Osteoblast (primary cell): ENCODE data around the gene BAIAP2. TPM values are rescaled to one million over a fixed set of nuclear protein-coding genes. Genes with fewer than 3 reads are reported as not detected.

Experiments used
- DNase-seq: peaks from one replicate; pipeline ENCODE4 v3.0.0; 2011; ENCODE audit warnings: low spot score, mixed read lengths; ENCODE audit not compliant: insufficient read length; ENCODE audit errors: missing footprints
- H2AFZ ChIP-seq: 2 replicates; pipeline ENCODE4 v1.6.0; 2011; ENCODE audit warnings: mild to moderate bottlenecking, low read length
- H3K27ac ChIP-seq: 2 replicates; pipeline ENCODE4 v1.5.1; 2011; ENCODE audit warnings: mild to moderate bottlenecking, low read depth, low read length, moderate library complexity
- H3K27me3 ChIP-seq: 2 replicates; pipeline ENCODE4 v1.6.0; 2012; ENCODE audit warnings: mild to moderate bottlenecking, control low read depth, inconsistent platforms, low read length, moderate library complexity; ENCODE audit not compliant: insufficient read depth
- H3K36me3 ChIP-seq: 2 replicates; pipeline ENCODE4 v1.5.1; 2011; ENCODE audit warnings: mild to moderate bottlenecking, low read length, control low read depth, moderate library complexity; ENCODE audit not compliant: insufficient read depth
- H3K4me1 ChIP-seq: 2 replicates; pipeline ENCODE4 v1.5.1; 2011; ENCODE audit warnings: mild to moderate bottlenecking, low read length, control low read depth, moderate library complexity; ENCODE audit not compliant: insufficient read depth
- H3K4me2 ChIP-seq: 2 replicates; pipeline ENCODE4 v1.6.0; 2011; ENCODE audit warnings: mild to moderate bottlenecking, low read length; ENCODE audit not compliant: insufficient read depth
- H3K4me3 ChIP-seq: fragments of 200-600 bp; sonication (generic); 3 replicates; pipeline ENCODE4 v1.5.1; 2012; ENCODE audit warnings: mild to moderate bottlenecking, low read length, inconsistent platforms; ENCODE audit not compliant: insufficient read depth
- H3K79me2 ChIP-seq: 2 replicates; pipeline ENCODE4 v1.6.0; 2012; ENCODE audit warnings: mild to moderate bottlenecking, low read length, control low read depth, inconsistent platforms; ENCODE audit not compliant: insufficient read depth
- H3K9me3 ChIP-seq: 2 replicates; pipeline ENCODE4 v1.5.1; 2011; ENCODE audit warnings: low read depth, low read length, control low read depth
- H4K20me1 ChIP-seq: 2 replicates; pipeline ENCODE4 v1.6.0; 2012; ENCODE audit warnings: mild to moderate bottlenecking, low read length, control low read depth; ENCODE audit not compliant: insufficient read depth
- CTCF ChIP-seq: IDR thresholded peaks from 2 replicates; pipeline ENCODE4 v1.5.1; 2011; ENCODE audit warnings: mild to moderate bottlenecking, low read depth, low read length, moderate library complexity; ENCODE audit errors: extremely low read depth
- total RNA-seq: library from RNA; depleted of rRNA; stranded (reverse); fragments of >200 nt; gene quantifications from 2 replicates; pipeline ENCODE4 v1.2.3, GENCODE V29; 2012

Gene BAIAP2
- total RNA-seq, 1 donor, result 15.6 TPM

GRCh38 chr17:81053041-81053970, 18.4 kb downstream of the BAIAP2 start:
- no peaks in the 10 kb centered on the region for H3K4me1 ChIP-seq
- no peaks in the 10 kb centered on the region for H3K27me3 ChIP-seq
- no peak for DNase-seq
- H3K9me3 ChIP-seq, result no peaks in the 10 kb centered on the region
- no peak for TF ChIP-seq CTCF
- H3K4me2 ChIP-seq, result no peak overlapping the region
- no peak overlapping the region for H3K27ac ChIP-seq
- H2AFZ ChIP-seq, result no peak overlapping the region
- H3K36me3 ChIP-seq, result no peaks in the 10 kb centered on the region
- H3K4me3 ChIP-seq, result no peak overlapping the region
- peaks cover 43% of the 10 kb centered on the region for H4K20me1 ChIP-seq
- H3K79me2 ChIP-seq, result peaks cover 37% of the 10 kb centered on the region

GRCh38 chr17:81054308-81054707, 19.4 kb downstream of the BAIAP2 start:
- no peaks in the 10 kb centered on the region for H3K4me1 ChIP-seq
- no peak overlapping the region for H3K27ac ChIP-seq
- H3K27me3 ChIP-seq, result no peaks in the 10 kb centered on the region
- no peak overlapping the region for H3K4me2 ChIP-seq
- no peak for DNase-seq
- H3K36me3 ChIP-seq, result no peaks in the 10 kb centered on the region
- no peak overlapping the region for H3K4me3 ChIP-seq
- H4K20me1 ChIP-seq, result peaks cover 35% of the 10 kb centered on the region
- no peak overlapping the region for H2AFZ ChIP-seq
- H3K79me2 ChIP-seq, result peaks cover 26% of the 10 kb centered on the region
- no peaks in the 10 kb centered on the region for H3K9me3 ChIP-seq
- no peak for TF ChIP-seq CTCF

- DNase-seq, result no peak
- no peak overlapping the region for H2AFZ ChIP-seq
- no peak overlapping the region for H3K4me2 ChIP-seq
- H3K4me1 ChIP-seq, result no peaks in the 10 kb centered on the region
- no peaks in the 10 kb centered on the region for H3K9me3 ChIP-seq
- no peaks in the 10 kb centered on the region for H3K27me3 ChIP-seq
- H3K27ac ChIP-seq, result no peak overlapping the region
- peaks cover 34% of the 10 kb centered on the region for H4K20me1 ChIP-seq
- H3K4me3 ChIP-seq, result no peak overlapping the region
- H3K36me3 ChIP-seq, result no peaks in the 10 kb centered on the region
- TF ChIP-seq CTCF, result no peak
- H3K79me2 ChIP-seq, result peaks cover 20% of the 10 kb centered on the region
These were observed 20.0 kb downstream of the BAIAP2 start for GRCh38 chr17:81054881-81055370.

GRCh38 chr17:81056312-81056711, 21.4 kb downstream of the BAIAP2 start:
- TF ChIP-seq CTCF, result no peak
- no peaks in the 10 kb centered on the region for H3K9me3 ChIP-seq
- H4K20me1 ChIP-seq, result peaks cover 22% of the 10 kb centered on the region
- no peaks in the 10 kb centered on the region for H3K27me3 ChIP-seq
- no peak overlapping the region for H2AFZ ChIP-seq
- H3K79me2 ChIP-seq, result peaks cover 8% of the 10 kb centered on the region
- no peak overlapping the region for H3K27ac ChIP-seq
- no peaks in the 10 kb centered on the region for H3K4me1 ChIP-seq
- H3K36me3 ChIP-seq, result no peaks in the 10 kb centered on the region
- H3K4me3 ChIP-seq, result no peak overlapping the region
- H3K4me2 ChIP-seq, result no peak overlapping the region
- DNase-seq, result no peak
